GM18868 (cell line): ENCODE results near the gene POTEB.
"Not testable (repeated sequence)": the region's sequence is repeated elsewhere in the genome, so short reads cannot be mapped to it uniquely, and the experiment has no call there.

Source experiments
- ATAC-seq: cut with Tn5 transposase; IDR thresholded peaks from one replicate; pipeline ENCODE4 v1.9.1; 2021; ENCODE audit warnings: mild to moderate bottlenecking, moderate library complexity; ENCODE audit not compliant: unreplicated experiment

POTEB gene

DNA sequence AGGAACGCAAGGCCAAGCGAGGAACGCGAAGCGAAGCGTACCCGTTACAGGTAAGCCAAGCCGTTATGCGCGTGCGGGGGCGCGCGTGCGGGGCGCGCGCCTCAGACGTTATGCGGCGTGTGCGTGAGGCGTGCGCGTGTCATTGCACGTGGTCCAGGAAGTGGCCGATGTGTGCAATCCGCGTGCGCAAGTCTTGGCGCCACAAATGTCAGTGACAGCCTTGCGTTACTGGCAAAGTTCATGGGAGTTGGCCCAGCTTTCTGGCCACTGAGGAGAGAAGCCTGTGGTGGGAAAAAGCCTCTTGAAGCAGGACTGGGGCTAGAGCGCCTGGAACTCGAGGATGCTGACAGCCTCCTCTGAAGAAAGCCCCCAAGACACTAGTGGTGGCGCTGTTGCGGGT, at the start of gene POTEB:
TSS of gene POTEB (minus strand) at position 101 of the 400 bp plus-strand sequence. CDS start 489 bp downstream, outside the sequence.
- not testable (repeated sequence) for ATAC-seq

DNA sequence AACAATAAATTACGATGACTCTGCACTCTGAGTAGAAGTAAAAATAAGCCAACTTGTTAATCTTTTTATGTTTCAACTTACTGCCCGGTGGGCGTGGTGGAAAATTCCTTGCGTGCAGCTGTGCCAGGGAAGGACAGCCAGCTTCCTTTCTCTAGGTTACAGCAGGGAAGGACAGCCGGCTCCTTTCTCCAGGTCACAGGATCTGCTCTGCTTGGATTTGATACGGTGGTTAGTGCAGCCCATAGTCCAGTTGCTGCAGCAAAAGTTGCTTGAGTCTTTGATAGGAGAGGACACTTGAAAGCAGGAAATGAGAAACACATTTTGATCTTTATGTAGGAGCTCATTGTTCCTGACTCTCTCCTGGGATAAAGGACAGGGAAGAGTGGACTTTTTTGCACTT, 13.4 kb upstream of the POTEB start:
- ATAC-seq: not testable (repeated sequence)

DNA sequence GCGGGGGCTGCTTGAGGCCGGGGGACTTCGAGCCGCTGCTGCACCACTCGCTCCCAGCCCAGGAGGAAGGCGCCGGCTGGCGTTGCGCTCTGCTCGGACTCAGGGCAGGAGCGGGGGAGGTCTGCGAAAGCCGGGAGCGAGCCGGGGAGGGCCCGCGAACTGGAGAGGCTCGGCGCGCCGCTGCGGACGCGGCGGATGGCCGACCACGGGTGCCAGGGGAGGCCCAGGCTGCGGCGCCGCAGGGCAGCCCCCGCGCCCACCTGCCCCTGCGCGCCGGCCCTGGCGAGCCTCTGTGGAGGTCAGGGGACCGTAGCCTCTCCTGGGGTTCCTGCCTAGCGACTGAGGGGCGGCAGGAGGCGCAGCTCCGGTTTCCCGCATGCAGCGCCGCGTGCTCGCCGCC, 12.0 kb upstream of the POTEB start:
- ATAC-seq: not testable (repeated sequence)

DNA sequence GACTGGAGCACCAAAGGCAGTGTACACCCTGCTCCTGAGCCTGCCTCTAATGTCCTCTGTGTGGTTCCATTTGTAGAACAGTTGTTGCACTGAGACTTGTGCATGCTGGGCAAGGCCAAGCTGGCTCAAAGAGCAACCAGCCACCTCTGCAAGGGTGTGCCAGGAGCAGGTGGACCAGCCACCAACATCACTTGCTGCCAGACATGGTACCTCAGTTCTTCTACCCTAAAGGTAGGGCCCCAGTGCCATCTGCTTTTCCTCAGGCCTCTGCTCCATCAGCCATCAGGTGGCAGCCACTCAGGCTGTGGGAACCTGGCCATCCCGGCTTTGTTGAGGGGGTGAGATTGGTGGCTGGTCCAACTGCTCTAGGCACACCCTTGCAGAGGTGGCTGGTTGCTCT, 38.7 kb downstream of the POTEB start:
- ATAC-seq: not testable (repeated sequence)
